ENCODE measurements around the gene USP5. TPM values are rescaled to one million over a fixed set of nuclear protein-coding genes. Genes with fewer than 3 reads are reported as not detected.

The USP5 gene
- total RNA-seq, 1 experiment from 2014 or later = 107 TPM

- POLR2A ChIA-PET (ENCODE audit: unreplicated experiment) = no interaction called here
- no peak overlapping the region for H3K4me3 ChIP-seq (ENCODE audit: low read length)
- no TSS peak for BruUV-seq (replicated peaks)
- no peak overlapping the region for H3K9ac ChIP-seq (ENCODE audit: low read length)
- ATAC-seq = no peak
- no peak overlapping the region for H2AFZ ChIP-seq (ENCODE audit: low read length)
- no peaks in the 10 kb centered on the region for H3K9me2 ChIP-seq (replicated peaks; ENCODE audit: low read length)
- no peak overlapping the region for H3K4me2 ChIP-seq (ENCODE audit: low read length)
- H3K36me3 ChIP-seq (ENCODE audit: low read depth, low read length) = no peaks in the 10 kb centered on the region
- TF ChIP-seq EZH2 (IDR thresholded peaks at IDR 0.05; ENCODE audit: low read length, unreplicated experiment) = no peak
- intact Hi-C loops (cut with micrococcal nuclease) = no loop called here
- H3K27ac ChIP-seq (ENCODE audit: low read length) = no peak overlapping the region
- no peak for DNase-seq
- no peaks in the 10 kb centered on the region for H3F3A ChIP-seq (ENCODE audit: low read length, unreplicated experiment)
- no peaks in the 10 kb centered on the region for H3K27me3 ChIP-seq (ENCODE audit: low read length)
- no peaks in the 10 kb centered on the region for H4K20me1 ChIP-seq (ENCODE audit: low read length)
- peaks cover 5% of the 10 kb centered on the region; the same call in 1 of the 2 replicates for H3K4me1 ChIP-seq (ENCODE audit: insufficient read depth, low read length)
- no peaks in the 10 kb centered on the region for H3K9me3 ChIP-seq (ENCODE audit: low read length)
- CTCF ChIA-PET = no interaction called here
- no peaks in the 10 kb centered on the region for H3K79me2 ChIP-seq (ENCODE audit: low read length)
Observed at GRCh38 chr12:6830286-6830890, 21.6 kb upstream of the USP5 start.

DNA sequence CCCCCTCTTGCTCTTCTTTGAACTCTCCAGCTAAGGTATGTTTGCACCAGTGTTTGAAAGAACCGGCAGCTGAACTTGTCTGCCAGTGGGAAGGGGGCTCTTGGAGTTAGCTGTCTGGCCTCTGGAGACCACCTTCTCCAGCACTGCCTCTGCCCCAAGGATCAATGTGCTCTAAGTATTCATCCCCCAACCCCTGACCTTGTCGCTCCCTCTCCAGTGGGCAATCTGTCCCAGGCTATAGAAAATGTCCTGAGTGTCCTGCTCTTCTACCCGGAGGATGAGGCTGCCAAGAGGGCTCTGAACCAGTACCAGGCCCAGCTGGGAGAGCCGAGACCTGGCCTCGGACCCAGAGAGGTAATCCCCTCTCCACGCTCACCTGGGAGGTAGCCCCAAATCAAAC lies 21.0 kb upstream of the USP5 start:
- Histone ChIP-seq H3K27me3 (ENCODE audit: low read length) (no peaks in the 10 kb centered on the region), H2AFZ (ENCODE audit: low read length) (no peak overlapping the region), H3K4me1 (ENCODE audit: insufficient read depth, low read length) (peaks cover 5% of the 10 kb centered on the region; the same call in 1 of the 2 replicates), H3F3A (ENCODE audit: low read length, unreplicated experiment) (no peaks in the 10 kb centered on the region), H3K4me2 (ENCODE audit: low read length) (no peak overlapping the region), H3K36me3 (ENCODE audit: low read depth, low read length) (no peaks in the 10 kb centered on the region), H3K4me3 (ENCODE audit: low read length) (no peak overlapping the region), H3K79me2 (ENCODE audit: low read length) (no peaks in the 10 kb centered on the region), H4K20me1 (ENCODE audit: low read length) (no peaks in the 10 kb centered on the region), H3K9me2 (replicated peaks; ENCODE audit: low read length) (no peaks in the 10 kb centered on the region), H3K27ac (ENCODE audit: low read length) (no peak overlapping the region), H3K9ac (ENCODE audit: low read length) (no peak overlapping the region), H3K9me3 (ENCODE audit: low read length) (no peaks in the 10 kb centered on the region)
- no TSS peak for BruUV-seq (replicated peaks)
- DNase-seq (no peak), ATAC-seq (no peak)
- POLR2A ChIA-PET (ENCODE audit: unreplicated experiment) = no interaction called here
- no peak for TF ChIP-seq CTCF (conservative IDR thresholded peaks at IDR 0.05; ENCODE audit: low read depth, low read length)
- no peak for TF ChIP-seq EZH2phosphoT487 (IDR thresholded peaks at IDR 0.05; ENCODE audit: borderline replicate concordance, low read length)
- TF ChIP-seq EZH2 (IDR thresholded peaks at IDR 0.05; ENCODE audit: low read length, unreplicated experiment) = no peak
- CTCF ChIA-PET = no interaction called here
- intact Hi-C loops (cut with micrococcal nuclease) = no loop called here

- CTCF ChIA-PET = no interaction called here
- Histone ChIP-seq H3K9me3 (ENCODE audit: low read length) (no peaks in the 10 kb centered on the region), H2AFZ (ENCODE audit: low read length) (no peak overlapping the region), H3K27me3 (ENCODE audit: low read length) (no peaks in the 10 kb centered on the region), H3K4me1 (ENCODE audit: insufficient read depth, low read length) (peaks cover 5% of the 10 kb centered on the region; the same call in 1 of the 2 replicates), H3K36me3 (ENCODE audit: low read depth, low read length) (no peaks in the 10 kb centered on the region), H3K4me2 (ENCODE audit: low read length) (no peak overlapping the region), H3K9ac (ENCODE audit: low read length) (no peak overlapping the region), H3K9me2 (replicated peaks; ENCODE audit: low read length) (no peaks in the 10 kb centered on the region), H3K4me3 (ENCODE audit: low read length) (no peak overlapping the region), H3F3A (ENCODE audit: low read length, unreplicated experiment) (no peaks in the 10 kb centered on the region), H4K20me1 (ENCODE audit: low read length) (no peaks in the 10 kb centered on the region), H3K27ac (ENCODE audit: low read length) (no peak overlapping the region), H3K79me2 (ENCODE audit: low read length) (no peaks in the 10 kb centered on the region)
- no peak for ATAC-seq
- POLR2A ChIA-PET (ENCODE audit: unreplicated experiment) = no interaction called here
- no peak for DNase-seq
- BruUV-seq (replicated peaks) = no TSS peak
- TF ChIP-seq CTCF (conservative IDR thresholded peaks at IDR 0.05; ENCODE audit: low read depth, low read length) = no peak
- TF ChIP-seq EZH2phosphoT487 (IDR thresholded peaks at IDR 0.05; ENCODE audit: borderline replicate concordance, low read length) = no peak
- no peak for TF ChIP-seq EZH2 (IDR thresholded peaks at IDR 0.05; ENCODE audit: low read length, unreplicated experiment)
- intact Hi-C loops (cut with micrococcal nuclease) = no loop called here
Observed at GRCh38 chr12:6831450-6831995, 20.4 kb upstream of the USP5 start.

All from PC-3 (cell line).